GM23248 (cell line): ENCODE measurements around the gene CCDC51.
"Not testable (repeated sequence)": the region's sequence is repeated elsewhere in the genome, so short reads cannot be mapped to it uniquely, and the experiment has no call there.

Source experiments
- EZH2 ChIP-seq: fragments of 200-600 bp; sonication (generic); IDR thresholded peaks from 2 replicates; pipeline ENCODE4 v1.6.1; 2018; ENCODE audit warnings: antibody characterized with exemption, mild to moderate bottlenecking; ENCODE audit not compliant: insufficient read depth, poor library complexity, severe bottlenecking
- EZH2phosphoT487 ChIP-seq: fragments of 200-600 bp; sonication (generic); IDR thresholded peaks from 2 replicates; pipeline ENCODE4 v1.6.1; 2018; ENCODE audit warnings: antibody characterized with exemption, moderate library complexity, mild to moderate bottlenecking, low read depth; ENCODE audit not compliant: insufficient read depth

GRCh38 chr3:48474031-48474430 is 34.1 kb upstream of the CCDC51 start:
- not testable (repeated sequence) for TF ChIP-seq EZH2, EZH2phosphoT487
